K562 (cell line): Measurements from ENCODE around the gene SNAPC2. TPM values are rescaled to one million over a fixed set of nuclear protein-coding genes. Genes with fewer than 3 reads are reported as not detected.

Experiments
- BDP1 ChIP-seq: IDR thresholded peaks from 3 replicates; pipeline ENCODE4 v1.6.1; 2011; ENCODE audit not compliant: insufficient read length, insufficient read depth
- CXXC5 ChIP-seq: fragments of 250-450 bp; sonication (Bioruptor Pico); IDR thresholded peaks from 2 replicates; pipeline ENCODE4 v1.8.0; 2022; ENCODE audit warnings: inconsistent platforms, mild to moderate bottlenecking, moderate library complexity
- FOXA3 ChIP-seq, 2 experiments: fragments of 450-650 bp in 1 of 2; sonication (generic) in 1 of 2; formaldehyde crosslinking; IDR thresholded peaks in 1 of 2; conservative IDR thresholded peaks in 1 of 2; 2 replicates each; pipeline versions ENCODE4 v1.4.0 to v1.8.0; 2020 to 2022; ENCODE audit warnings: mild to moderate bottlenecking in 2 of 2, missing genetic modification reagents in 1 of 2
- GATA2 ChIP-seq: sonication (generic); formaldehyde crosslinking; IDR thresholded peaks from 2 replicates; pipeline ENCODE4 v1.4.0; 2020; ENCODE audit warnings: mild to moderate bottlenecking, missing genetic modification reagents
- IFI16 ChIP-seq: fragments of 250-450 bp; sonication (Bioruptor Pico); IDR thresholded peaks from 2 replicates; pipeline ENCODE4 v2.1.2; 2022; ENCODE audit warnings: mild to moderate bottlenecking, inconsistent platforms
- JUN ChIP-seq, 2 experiments: sonication (generic) in 1 of 2; formaldehyde crosslinking in 1 of 2; IDR thresholded peaks; 2 replicates each; pipeline versions ENCODE4 v1.6.1 to v1.8.0; 2012 to 2022; ENCODE audit warnings: borderline replicate concordance in 2 of 2, mild to moderate bottlenecking in 2 of 2, improper control_type of control experiment in 1 of 2, low read depth in 1 of 2, low read length in 1 of 2, missing genetic modification reagents in 1 of 2
- SOX6 ChIP-seq: fragments of 450-650 bp; IDR thresholded peaks from 2 replicates; pipeline ENCODE4 v1.6.1; 2014; ENCODE audit warnings: mild to moderate bottlenecking
- SP2 ChIP-seq: IDR thresholded peaks from 2 replicates; pipeline ENCODE4 v1.6.1; 2011; ENCODE audit warnings: mild to moderate bottlenecking, low read depth, low read length, moderate library complexity; ENCODE audit not compliant: poor library complexity, severe bottlenecking; ENCODE audit errors: extremely low read depth
- SRSF9 ChIP-seq: fragments of 200-400 bp; formaldehyde crosslinking; IDR thresholded peaks from 2 replicates; pipeline ENCODE4 v1.6.1; 2017; ENCODE audit warnings: low read depth, low read length, borderline replicate concordance
- TCF7 ChIP-seq: sonication (generic); IDR thresholded peaks from 2 replicates; pipeline ENCODE4 v1.6.1; 2016; ENCODE audit warnings: antibody characterized with exemption, borderline replicate concordance
- TEAD1 ChIP-seq, 2 experiments: fragments of 450-650 bp in 1 of 2; sonication (generic) in 1 of 2; formaldehyde crosslinking; IDR thresholded peaks; 2 replicates each; pipeline versions ENCODE4 v1.4.0 to v1.8.0; 2020 to 2022; ENCODE audit warnings: mild to moderate bottlenecking in 2 of 2, missing genetic modification reagents in 1 of 2
- TEAD2 ChIP-seq: fragments of 450-650 bp; IDR thresholded peaks from 2 replicates; pipeline ENCODE4 v1.6.1; 2016; ENCODE audit warnings: missing genetic modification characterization, control low read depth, missing compliant biosample characterization
- U2AF2 ChIP-seq: fragments of 200-400 bp; formaldehyde crosslinking; optimal IDR thresholded peaks from 2 replicates; pipeline ENCODE3; 2017; ENCODE audit warnings: low read depth, mild to moderate bottlenecking, low read length
- YBX1 ChIP-seq: fragments of 450-650 bp; IDR thresholded peaks from 2 replicates; pipeline ENCODE4 v1.7.1; 2016; ENCODE audit warnings: mild to moderate bottlenecking
- ZBTB7A ChIP-seq: IDR thresholded peaks from 2 replicates; pipeline ENCODE4 v1.6.1; 2011; ENCODE audit warnings: low read depth, mild to moderate bottlenecking, low read length, moderate library complexity, borderline replicate concordance; ENCODE audit not compliant: control insufficient read depth
- ZNF184 ChIP-seq: sonication (generic); formaldehyde crosslinking; IDR thresholded peaks from 2 replicates; pipeline ENCODE4 v1.5.0; 2020; ENCODE audit warnings: missing genetic modification reagents
- ZNF584 ChIP-seq: fragments of 200-800 bp; sonication (Bioruptor generic); IDR thresholded peaks from 2 replicates; pipeline ENCODE4 v1.6.1; 2016; ENCODE audit warnings: low read depth, mild to moderate bottlenecking, missing genetic modification characterization, missing compliant biosample characterization
- ZNF780A ChIP-seq: fragments of 250-450 bp; sonication (Bioruptor Pico); IDR thresholded peaks from 2 replicates; pipeline ENCODE4 v1.5.0; 2021; ENCODE audit warnings: mild to moderate bottlenecking
- polyA plus RNA-seq, 8 experiments: library from polyadenylated mRNA; depleted of rRNA in 4 of 8; stranded (reverse) in 5 of 8; unstranded in 3 of 8; fragments of >200 nt; fragmentation: Nextera tagmentation in 2 of 8; fragmentation: Illumina TruSeq in 1 of 8; extraction: Ambion mirVana in 2 of 8; extraction: Trizol in 1 of 8; gene quantifications; 2 replicates each; pipeline versions ENCODE4 v1.2.1 to v1.2.3, GENCODE V29; 2011 to 2014; ENCODE audit warnings: inconsistent platforms in 1 of 8, missing spikeins in 1 of 8
- total RNA-seq, 7 experiments: library from RNA; depleted of rRNA in 6 of 7; stranded (reverse); fragments of >200 nt in 6 of 7; fragmentation: Illumina TruSeq in 2 of 7; extraction: Trizol in 2 of 7; gene quantifications; 2 replicates each; pipeline versions ENCODE4 v1.2.1 to v1.2.3, GENCODE V29; 2011 to 2021; ENCODE audit warnings: low replicate concordance in 1 of 7
- TF ChIP-seq, protein P1 (sequence below), 2 experiments: IDR thresholded peaks; 2 replicates each; pipeline ENCODE4 v1.6.1; 2011; ENCODE audit warnings: borderline replicate concordance in 1 of 2, control low read depth in 1 of 2, low read depth in 1 of 2, low read length in 1 of 2, mild to moderate bottlenecking in 1 of 2, mixed read lengths in 1 of 2, moderate library complexity in 1 of 2; ENCODE audit not compliant: insufficient read depth in 1 of 2, insufficient read length in 1 of 2, poor library complexity in 1 of 2, severe bottlenecking in 1 of 2; ENCODE audit errors: extremely low read depth in 1 of 2
- TF ChIP-seq, protein P2 (sequence below), 2 experiments: fragments of 450-650 bp in 1 of 2; IDR thresholded peaks; 2 replicates each; pipeline ENCODE4 v1.6.1; 2011 to 2017; ENCODE audit warnings: low read depth in 2 of 2, antibody characterized with exemption in 1 of 2, borderline replicate concordance in 1 of 2, low read length in 1 of 2, mild to moderate bottlenecking in 1 of 2, mixed read lengths in 1 of 2; ENCODE audit not compliant: control insufficient read depth in 1 of 2
- TF ChIP-seq, protein P3 (sequence below): fragments of 450-650 bp; IDR thresholded peaks from 2 replicates; pipeline ENCODE4 v1.6.1; 2017; ENCODE audit warnings: mild to moderate bottlenecking, moderate library complexity

SNAPC2 gene
- total and polyA plus RNA-seq, 9 of the 15 experiments (the other 6 are each of a cell fraction or from before 2014, with no cell fraction given), result 0.59 to 45.1 (median 15.3) TPM

DNA sequence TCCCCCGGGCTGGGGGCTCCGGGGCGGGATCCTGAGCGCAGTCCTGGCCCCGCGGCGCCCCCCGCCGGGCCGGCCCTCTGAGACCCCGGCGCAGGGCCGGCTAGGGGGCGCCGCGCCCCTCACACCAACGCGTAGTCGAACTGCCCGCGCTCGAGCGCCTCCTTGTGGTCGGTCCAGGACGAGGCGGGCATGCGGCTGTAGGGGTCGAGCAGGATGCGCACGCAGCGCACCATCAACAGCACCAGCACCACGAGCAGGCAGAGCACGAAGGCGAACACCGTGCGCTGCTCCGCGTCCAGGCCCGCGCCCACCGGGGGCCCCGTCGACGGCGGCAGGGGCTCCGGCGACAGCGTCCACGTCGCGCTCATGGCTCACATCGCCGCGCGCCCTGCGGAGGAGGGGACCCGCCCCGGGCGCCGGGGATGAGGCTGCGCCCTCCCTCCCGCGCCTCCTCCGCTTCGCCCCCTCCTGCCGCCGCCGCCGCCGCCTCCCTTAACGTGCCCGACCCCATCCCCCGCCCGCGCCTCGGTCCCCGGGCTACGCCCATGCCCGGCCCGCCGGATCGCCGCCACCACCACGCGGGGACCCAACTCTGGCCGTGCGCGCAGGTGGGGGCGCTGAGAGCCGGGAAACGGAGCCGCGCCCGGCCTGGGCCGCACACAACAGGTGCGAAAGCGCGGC lies 5.2 kb downstream of the SNAPC2 start (continued):
- no peak for TF ChIP-seq ZNF584 (CRISPR knock-in tag)
- no peak for TF ChIP-seq SP2
- no peak for TF ChIP-seq U2AF2
- peak; percentile 86 for TF ChIP-seq CXXC5 (CRISPR knock-in tag)
- peak in 1 of 2 experiments; percentile 70; a peak in 1 of 4 replicates for TF ChIP-seq FOXA3 (CRISPR knock-in tag; conservative IDR thresholded peaks at IDR 0.05 in 1 of 2, IDR thresholded peaks at IDR 0.05 in 1 of 2)
- TF ChIP-seq SOX6, result no peak
- TF ChIP-seq, protein P1, sequence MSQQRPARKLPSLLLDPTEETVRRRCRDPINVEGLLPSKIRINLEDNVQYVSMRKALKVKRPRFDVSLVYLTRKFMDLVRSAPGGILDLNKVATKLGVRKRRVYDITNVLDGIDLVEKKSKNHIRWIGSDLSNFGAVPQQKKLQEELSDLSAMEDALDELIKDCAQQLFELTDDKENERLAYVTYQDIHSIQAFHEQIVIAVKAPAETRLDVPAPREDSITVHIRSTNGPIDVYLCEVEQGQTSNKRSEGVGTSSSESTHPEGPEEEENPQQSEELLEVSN (IDR thresholded peaks at IDR 0.05; ENCODE audit: borderline replicate concordance in 1 of 2, extremely low read depth in 1 of 2, insufficient read depth in 1 of 2, insufficient read length in 1 of 2, low read depth in 1 of 2, low read length in 1 of 2, poor library complexity in 1 of 2, severe bottlenecking in 1 of 2), result peak; percentile 97 to 98
- TF ChIP-seq TEAD1 (CRISPR knock-in tag; IDR thresholded peaks at IDR 0.05), result peak in 1 of 2 experiments; percentile 83; a peak in 2 of 4 replicates
- peak; percentile 100 for TF ChIP-seq ZBTB7A
- no peak for TF ChIP-seq BDP1
- no peak for TF ChIP-seq IFI16 (CRISPR knock-in tag)
- TF ChIP-seq ZNF184 (CRISPR knock-in tag), result no peak
- no peak for TF ChIP-seq GATA2 (CRISPR knock-in tag)
- no peak for TF ChIP-seq TCF7
- TF ChIP-seq YBX1, result no peak
- no peak for TF ChIP-seq SRSF9
- TF ChIP-seq, protein P2, sequence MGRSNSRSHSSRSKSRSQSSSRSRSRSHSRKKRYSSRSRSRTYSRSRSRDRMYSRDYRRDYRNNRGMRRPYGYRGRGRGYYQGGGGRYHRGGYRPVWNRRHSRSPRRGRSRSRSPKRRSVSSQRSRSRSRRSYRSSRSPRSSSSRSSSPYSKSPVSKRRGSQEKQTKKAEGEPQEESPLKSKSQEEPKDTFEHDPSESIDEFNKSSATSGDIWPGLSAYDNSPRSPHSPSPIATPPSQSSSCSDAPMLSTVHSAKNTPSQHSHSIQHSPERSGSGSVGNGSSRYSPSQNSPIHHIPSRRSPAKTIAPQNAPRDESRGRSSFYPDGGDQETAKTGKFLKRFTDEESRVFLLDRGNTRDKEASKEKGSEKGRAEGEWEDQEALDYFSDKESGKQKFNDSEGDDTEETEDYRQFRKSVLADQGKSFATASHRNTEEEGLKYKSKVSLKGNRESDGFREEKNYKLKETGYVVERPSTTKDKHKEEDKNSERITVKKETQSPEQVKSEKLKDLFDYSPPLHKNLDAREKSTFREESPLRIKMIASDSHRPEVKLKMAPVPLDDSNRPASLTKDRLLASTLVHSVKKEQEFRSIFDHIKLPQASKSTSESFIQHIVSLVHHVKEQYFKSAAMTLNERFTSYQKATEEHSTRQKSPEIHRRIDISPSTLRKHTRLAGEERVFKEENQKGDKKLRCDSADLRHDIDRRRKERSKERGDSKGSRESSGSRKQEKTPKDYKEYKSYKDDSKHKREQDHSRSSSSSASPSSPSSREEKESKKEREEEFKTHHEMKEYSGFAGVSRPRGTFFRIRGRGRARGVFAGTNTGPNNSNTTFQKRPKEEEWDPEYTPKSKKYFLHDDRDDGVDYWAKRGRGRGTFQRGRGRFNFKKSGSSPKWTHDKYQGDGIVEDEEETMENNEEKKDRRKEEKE (IDR thresholded peaks at IDR 0.05; ENCODE audit: borderline replicate concordance in 1 of 2, control insufficient read depth in 1 of 2, low read depth in 2 of 2, low read length in 1 of 2), result no peak
- TF ChIP-seq, protein P3, sequence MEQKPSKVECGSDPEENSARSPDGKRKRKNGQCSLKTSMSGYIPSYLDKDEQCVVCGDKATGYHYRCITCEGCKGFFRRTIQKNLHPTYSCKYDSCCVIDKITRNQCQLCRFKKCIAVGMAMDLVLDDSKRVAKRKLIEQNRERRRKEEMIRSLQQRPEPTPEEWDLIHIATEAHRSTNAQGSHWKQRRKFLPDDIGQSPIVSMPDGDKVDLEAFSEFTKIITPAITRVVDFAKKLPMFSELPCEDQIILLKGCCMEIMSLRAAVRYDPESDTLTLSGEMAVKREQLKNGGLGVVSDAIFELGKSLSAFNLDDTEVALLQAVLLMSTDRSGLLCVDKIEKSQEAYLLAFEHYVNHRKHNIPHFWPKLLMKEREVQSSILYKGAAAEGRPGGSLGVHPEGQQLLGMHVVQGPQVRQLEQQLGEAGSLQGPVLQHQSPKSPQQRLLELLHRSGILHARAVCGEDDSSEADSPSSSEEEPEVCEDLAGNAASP, result no peak
- TF ChIP-seq JUN (IDR thresholded peaks at IDR 0.05; ENCODE audit: borderline replicate concordance, low read depth, low read length), result peak; percentile 26; the same call in 1 of the 2 replicates
- 0 out of 2 replicates have a peak, but pooled peaks have one; percentile 27 for TF ChIP-seq JUN (CRISPR knock-in tag; IDR thresholded peaks at IDR 0.05; ENCODE audit: borderline replicate concordance)
- no peak for TF ChIP-seq ZNF780A
- TF ChIP-seq TEAD2 (tag), result no peak
